C1 segment of cervical spinal cord (tissue), 14 donors: ENCODE measurements around the gene C5orf52.
A peak's percentile ranks its signal among the peaks of the same experiment; 100 is the strongest.
"Not testable (repeated sequence)": the region's sequence is repeated elsewhere in the genome, so short reads cannot be mapped to it uniquely, and the experiment has no call there.

Experiments
- DNase-seq, 14 donors: peaks; one replicate each; lab custom pipeline; 2025; lab: John Stamatoyannopoulos, UW

The C5orf52 gene

DNA sequence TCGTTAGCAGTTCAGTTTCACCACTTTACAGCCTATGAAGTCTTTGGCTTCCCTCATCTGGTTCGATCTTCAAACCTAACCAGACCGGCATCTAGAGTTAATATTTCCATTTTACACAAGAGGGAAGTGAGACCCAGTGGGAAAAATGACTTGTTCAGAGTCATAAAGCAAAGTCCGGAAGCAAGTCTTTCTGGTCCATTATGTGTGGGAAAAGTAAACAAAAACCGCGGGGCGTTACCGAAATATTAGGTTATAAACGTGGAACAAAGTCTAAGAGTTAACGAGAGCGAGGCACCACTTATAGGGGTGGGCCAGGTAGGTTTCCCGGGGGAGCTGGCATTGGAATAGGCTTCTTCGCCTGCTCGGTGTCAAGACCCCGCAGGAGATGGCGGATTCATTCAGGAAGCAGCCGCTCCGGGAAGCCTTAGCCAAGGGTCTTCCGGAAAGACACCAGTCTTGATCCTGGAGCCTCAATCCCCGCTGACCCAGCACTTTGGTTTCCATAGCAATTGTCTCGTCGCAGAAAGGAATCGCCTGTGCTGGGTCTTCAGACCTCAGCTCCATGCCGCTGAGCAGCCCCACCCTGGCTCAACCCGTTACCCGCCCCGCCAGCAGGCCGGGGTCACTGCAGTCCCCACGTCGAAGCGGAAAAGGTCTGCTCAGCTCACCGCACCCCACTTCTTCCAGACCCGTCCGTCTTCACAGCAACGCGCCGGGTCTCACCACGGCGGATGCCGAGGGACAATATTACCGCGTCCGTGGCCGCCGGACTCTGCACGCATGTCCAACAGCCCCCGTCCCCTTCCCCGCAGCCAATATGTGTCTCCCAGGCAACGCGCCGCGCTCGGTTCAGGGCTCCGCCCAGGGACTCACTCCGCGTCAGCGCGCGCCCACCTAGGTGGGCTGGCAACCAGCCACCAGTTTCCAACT lies at the start of gene C5orf52:
C5orf52 (plus strand) TSS at position 872 of the 930 bp plus-strand sequence. CDS start 82 bp downstream, outside the sequence.
- peak in 2 of 14 donors; percentile 15 to 29 for DNase-seq

DNA sequence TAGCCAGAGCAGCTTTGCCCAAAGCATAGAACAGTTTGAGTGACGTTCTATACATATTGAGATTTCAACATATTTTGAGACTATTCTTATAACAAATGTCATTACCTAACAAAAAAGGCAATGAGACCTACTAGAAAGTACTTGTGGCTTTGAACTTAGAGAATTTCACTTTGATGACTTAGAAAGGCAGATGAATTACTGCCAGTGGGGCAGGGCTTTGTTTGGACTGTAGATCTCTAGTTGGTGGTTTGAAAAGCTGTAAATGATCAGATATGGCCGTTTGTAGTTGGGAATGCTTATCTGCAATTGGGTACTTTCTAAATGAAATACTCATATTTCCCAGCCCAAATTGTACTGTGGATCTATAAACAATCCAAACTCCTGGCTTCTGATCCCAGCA lies 47.2 kb upstream of the C5orf52 start:
- DNase-seq, result no peak

DNA sequence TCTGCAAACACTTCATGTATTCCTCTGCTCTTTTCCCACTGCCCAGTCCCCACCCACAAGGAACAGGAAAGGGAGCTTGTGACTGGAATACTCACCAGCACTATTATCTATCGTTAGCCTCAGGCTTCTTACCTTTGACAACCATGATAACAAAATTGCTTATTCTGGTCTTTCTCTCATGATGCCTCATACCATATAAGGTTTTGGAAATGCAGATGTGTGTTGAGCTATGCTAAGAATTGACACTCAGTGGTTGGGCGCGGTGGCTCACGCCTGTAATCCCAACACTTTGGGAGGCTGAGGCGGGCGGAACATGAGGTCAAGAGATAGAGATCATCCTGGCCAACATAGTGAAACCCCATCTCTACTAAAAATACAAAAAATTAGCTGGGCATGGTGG lies 44.5 kb upstream of the C5orf52 start:
- DNase-seq, result no peak

DNA sequence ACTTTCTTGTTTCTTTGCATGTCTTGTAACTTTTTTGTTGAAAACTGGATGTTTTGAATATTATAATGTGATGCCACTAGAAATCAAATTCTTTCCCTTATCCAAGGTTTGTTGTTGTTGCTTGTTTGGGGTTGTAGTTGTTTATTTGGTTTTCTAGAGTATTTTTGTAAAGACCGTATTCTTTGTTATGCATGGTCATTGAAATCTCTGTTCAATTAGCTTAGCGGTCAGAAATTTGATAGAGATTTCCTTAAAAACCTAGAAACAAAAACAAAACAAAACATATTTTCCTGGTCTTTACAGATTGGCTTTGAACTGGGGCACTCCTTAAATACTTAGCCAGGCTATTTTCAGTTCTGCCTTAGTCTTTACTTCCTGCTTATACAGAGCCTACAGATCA lies 41.0 kb upstream of the C5orf52 start:
- no peak for DNase-seq

DNA sequence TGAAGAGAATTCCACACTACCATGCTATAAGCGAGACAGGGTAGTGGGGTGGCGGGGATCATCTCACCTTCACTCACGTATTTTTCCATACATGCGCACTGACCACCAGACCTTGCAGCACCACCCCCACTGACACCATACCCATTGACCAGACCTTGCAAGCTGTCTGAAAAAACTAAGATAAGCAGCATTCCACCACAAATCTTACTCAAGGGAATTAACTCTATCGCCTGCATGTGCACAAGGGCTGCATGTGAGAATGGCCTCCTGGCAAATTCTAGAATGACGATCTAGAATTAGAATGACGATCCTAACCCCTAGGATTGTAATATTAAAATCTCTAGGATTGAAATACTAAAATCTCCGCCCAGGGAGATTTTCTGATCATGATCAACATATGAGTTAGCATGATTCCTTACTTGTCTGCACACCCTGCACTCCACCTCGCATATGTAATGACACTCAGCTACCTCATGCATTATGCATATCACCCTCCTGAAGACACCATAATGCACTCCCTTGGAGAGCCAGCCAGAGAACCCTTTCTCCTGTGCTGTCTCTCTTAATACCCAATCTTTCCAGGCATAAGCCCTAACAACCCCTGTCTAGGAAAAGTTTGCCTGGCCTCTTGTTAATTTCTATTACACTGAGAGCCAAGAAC lies 30.8 kb upstream of the C5orf52 start:
- no peak for DNase-seq

DNA sequence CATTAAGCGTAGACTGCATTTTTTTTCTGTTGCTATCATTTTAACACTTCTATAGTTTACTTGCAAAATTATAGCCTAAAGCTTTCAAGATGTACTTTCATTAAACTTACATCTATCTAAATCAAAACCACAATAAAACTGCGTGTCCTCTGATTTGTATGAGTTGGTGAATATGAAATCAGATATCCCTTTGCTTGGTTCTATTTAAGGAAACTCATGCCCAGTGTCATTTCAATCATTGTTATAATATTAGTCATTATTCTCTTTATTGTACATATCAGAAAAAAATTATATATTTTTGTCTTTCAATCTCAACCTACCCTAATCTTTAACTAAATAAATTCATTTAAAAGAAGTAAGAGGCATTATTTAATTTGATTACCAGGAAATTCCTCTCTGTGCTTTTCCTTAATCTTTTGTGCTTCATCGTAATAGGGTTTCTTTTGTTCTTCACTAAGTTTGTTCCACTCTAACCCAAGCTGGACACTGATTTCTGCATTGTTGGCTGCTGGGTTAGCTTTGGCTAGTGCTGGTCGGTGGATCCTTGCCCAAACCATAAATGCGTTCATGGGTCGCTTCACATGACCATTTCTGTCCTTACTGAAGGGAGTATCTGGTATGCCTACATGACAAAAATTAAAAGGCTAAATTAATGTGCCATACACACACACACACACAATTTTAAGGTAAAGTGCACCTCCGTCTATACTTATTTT lies 22.9 kb upstream of the C5orf52 start:
- no peak for DNase-seq

DNA sequence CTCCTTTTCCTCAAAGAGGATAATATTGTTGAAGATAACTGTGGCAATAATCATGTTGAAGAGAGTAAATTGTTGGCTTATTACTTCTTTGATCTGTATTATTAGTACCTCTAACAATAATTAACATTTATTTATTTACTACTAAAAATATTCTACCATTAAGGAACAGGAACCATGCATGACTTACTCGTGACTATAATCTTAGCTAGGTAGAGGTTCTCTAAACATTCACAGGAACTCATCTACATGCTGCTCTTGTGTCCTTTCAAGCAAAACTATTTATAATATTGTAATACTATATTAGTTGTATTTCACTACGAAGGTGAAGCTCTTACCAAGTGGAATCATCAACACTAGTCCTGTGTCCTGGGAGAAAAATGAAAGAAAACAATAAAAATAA lies 22.2 kb upstream of the C5orf52 start:
- DNase-seq, result no peak

DNA sequence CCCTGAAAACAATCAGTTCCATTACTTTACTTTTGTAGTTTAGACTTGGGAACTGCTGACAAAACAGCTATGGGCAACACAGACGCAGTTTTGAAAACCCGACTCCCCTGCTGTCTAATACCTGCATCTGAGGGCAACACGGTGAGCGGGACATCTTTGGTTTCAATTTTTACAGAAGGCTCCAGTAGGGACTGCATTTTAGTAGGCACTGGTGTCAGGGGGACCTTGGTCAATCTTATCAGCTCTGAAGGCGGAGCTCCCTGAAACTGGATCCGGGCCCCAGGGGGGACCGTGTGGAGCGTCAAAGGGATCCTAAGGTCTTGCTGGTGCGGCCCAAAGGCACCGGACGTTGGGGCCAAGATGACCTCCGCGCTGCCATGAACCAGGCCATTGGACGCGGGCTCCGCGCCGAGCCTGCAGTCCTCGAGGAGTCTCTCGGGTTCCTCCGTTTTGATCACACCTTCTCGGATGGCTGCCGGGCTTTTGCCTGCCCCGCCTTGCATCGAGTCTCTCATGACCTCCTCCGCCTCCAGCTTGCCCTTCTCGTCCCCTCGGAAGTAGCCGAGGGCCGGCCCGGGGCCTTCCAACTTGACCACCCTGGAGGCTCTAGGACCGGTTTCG lies 20.2 kb upstream of the C5orf52 start:
- DNase-seq, result no peak

DNA sequence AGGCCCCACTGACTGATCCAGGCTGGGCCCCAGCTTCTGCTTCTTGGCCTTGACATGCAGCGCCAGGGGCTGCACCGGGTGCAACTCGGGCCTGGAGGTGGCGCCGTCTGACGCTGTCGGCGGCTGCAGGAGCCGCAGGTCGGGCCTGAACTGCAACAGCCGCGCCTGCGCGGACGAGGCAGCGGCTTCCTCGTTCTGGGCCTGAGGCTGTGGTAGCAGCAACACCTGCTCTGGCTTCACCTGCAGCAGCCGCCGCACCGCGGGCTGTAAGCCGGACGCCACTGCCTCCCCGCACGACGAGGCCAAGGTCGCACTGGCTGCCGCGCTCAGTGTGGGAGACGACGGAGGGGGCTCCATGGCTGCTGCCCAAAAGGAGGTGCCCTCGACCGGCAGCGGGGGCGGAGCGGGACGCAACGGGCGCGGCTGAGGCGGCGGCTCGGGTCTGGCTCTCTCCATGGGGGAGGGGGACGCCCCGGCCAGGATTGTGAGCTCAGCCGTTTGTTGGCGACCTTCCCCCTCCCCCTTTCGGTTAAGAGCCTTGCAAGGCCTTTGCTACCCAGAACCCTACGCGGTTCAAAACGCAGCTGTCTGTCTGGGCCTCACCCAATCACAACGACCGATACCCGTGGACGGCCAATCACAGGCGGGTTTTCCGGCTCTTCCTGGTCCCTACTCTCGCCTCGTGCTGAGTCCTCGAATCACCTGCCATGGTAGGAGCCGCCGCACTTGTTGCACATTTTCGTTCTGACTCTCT lies 19.5 kb upstream of the C5orf52 start:
- DNase-seq, result peak in 2 of 14 donors; percentile 15 to 16

DNA sequence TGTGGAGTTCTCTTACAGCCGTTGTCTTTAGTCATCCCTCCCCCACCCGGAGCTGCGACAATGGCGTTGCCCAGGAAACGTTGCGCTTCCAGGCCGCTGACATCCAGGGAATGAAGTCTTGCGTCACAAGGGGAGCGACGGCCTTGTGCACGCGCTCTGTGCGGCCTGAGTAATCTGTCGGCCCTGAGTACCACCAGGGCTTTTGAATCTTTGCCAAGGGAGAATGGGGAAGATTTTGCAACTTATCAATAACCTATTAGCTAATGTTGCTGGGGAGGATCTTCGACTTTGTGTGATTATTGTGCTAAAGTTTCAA lies 19.0 kb upstream of the C5orf52 start, which contains the start of gene SOX30:
SOX30 (minus strand) TSS at position 62 of the 316 bp plus-strand sequence. CDS start 360 bp downstream, outside the sequence.
- no peak for DNase-seq

DNA sequence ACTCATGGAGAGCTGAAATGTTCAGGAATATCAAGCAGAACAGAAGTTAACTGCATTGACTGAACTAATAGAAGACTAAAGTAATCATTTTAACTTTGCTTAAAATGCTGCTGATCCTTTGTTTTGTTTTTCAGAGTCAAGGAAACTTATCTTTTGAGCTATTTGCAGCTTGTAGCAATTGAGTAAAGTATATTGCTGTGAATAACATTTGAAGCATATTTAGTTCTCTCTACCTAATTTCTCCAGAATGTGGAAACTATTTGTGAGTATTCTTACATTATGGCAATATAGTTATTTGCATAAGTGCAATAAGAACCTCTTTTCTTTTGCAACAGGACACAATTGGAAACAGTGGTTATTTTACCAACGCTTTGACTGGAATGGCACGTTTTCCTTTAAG lies 13.8 kb upstream of the C5orf52 start:
- no peak for DNase-seq

DNA sequence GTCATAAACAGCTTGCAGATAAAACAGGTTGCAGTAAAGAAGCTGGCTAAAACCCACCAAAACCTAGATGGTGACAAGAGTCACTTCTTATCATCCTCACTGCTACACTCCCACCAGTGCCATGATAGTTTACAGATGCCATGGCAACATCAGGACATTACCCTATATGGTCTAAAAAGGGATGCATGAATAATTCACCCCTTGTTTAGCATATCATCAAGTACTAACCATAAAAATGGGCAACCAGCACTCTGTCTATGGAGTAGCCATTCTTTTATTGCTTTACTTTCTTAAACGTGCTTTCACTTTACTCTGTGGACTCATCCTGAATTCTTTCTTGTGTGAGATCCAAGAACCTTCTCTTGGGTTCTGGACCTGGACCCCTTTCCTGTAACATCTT lies 12.4 kb upstream of the C5orf52 start:
- DNase-seq, result no peak

DNA sequence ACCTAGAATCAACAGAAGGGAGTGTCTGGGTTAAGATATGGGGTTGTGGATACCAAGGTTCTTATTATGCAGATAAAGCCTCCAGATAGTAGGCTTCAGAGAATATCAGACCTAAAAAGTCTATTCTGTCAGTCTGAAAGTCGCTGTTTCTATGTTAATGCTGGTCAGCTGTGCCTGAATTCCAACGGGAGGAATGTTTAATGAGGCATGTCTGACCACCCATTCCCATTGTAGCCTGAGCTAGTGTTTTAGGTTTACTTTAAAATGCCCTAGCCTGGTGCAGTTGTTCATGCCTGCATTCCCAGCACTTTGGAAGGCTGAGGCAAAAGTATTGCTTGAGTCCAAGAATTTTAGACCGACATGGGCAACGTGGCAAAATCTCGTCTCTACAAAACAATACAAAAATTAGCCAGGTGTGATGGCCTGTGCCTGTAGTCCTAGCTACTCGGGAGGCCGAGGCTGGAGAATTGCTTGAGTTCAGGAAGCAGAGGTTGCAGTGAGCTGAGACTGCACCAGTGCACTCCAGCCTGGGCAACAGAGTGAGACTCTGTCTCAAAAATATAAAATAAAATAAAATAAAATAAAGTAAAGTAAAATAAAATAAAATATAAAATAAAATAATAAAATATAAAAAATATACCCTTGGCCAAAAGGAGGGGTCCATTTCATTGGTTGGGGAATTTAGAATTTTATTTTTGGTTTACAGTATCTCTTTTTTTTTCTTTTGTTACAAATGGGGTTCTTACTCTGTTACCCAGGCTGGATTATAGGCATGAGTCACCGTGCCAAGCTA lies 11.3 kb upstream of the C5orf52 start:
- no peak for DNase-seq

DNA sequence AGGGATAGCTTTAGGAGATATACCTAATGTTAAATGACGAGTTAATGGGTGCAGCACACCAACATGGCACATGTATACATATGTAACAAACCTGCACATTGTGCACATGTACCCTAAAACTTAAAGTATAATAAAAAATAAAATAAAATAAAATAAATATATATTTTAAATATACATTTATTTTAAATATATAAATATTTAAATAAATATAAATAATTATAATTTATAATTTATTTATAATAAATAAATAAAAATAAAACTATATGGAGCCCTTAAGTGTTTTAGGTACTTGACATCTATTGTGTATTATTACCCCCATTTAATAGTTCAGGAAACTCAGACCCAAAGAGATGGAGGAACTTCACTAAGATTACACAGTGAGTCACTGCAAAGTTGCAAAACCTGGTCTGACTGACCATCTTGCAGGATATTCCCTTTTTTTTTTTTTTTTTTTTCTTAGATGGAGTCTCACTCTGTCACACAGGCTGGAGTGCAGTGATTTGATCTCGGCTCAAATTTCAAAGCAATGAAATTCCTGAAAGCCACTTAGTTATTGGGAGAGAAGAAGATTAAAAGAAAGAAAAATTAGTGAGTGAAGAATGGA lies 5.8 kb upstream of the C5orf52 start:
- DNase-seq, result no peak

DNA sequence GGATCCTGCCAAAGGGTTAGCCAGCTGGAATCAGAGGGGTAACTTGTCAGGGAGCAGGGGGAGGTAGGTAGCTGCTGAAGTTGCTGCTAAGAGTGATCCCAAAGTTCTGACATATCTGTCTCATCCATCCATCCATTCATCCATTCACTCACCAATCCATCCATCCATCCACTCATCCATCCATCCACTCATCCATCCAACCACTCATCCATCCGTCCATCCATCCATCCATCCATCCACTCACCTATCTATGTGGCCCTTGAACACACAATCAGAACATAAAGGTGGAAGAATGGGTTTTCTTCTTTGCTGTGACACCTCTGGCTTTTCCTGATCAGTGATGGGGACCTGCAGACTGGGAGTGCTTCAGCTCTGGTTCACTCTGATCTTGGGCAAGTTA lies 3.0 kb upstream of the C5orf52 start:
- no peak for DNase-seq

DNA sequence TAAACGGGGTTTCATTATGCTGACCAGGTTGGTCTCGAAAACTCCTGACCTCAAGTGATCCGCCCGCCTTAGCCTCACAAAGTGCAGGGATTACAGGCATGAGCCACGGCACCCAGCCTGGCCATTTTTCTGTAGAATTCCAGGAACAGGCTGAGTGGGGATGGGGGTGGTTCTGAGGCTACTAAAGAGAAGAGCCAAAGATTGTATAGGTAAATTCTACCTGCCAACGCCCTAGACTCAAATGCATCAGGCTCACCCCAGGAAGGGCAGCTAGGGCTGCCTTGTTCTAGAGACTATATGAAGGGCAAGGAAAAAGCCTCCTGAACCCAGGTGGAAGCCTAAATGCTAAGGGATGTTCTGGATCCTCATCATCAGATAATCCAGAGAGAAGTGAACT lies 1.6 kb upstream of the C5orf52 start:
- no peak for DNase-seq

DNA sequence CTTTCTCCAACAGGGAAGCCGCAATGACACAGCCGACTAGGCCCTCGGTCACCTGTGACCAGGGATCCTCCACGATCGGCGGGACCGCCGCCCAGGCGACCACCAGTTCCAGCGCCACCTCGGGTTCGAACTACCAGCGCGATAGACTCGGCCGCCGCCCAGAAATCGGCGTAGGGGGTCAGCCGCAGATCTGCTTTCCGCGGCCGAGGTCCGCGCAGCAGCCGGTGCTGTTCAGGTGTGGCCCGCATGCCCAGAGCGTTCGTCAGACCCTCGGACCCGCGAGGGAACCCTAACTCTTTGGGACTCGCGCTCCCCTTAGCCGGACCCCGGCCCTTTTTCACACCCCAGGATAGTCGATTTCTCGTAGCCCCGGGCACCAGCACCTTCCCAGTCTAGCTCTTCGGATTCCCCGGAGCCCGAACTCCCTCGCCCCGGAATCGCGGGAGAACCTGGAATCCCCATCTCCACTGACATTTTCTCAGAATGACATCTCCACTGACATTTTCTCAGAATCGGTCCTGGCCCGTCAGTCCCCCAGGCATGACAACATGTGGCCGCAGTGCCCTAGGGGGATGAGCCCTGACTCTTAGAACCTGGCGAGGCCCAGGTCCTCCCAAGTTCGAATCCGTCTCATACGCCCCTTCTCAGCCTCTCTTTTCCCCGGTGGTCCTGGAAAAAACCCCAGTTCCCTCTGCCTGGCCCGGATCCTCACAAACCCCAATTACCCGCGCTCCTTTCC lies 428 bp downstream of the C5orf52 start:
- no peak for DNase-seq

DNA sequence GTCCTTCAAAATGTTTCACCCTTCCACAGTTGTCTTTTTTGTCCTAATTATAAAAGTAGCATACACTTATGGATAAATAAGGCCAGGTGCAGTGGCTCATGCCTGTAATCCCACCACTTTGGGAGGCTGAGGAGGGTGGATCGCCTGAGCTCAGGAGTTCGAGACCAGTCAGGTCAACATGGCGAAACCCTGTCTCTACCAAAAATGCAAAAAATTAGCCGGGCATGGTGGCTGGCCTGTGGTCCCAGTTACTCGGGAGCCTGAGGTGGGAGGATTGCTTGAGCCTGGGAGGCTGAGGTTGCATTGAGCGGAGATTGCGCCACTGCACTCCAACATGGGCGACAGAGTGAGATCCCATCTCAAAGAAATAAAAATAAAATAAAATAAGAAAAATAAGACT lies 1.6 kb downstream of the C5orf52 start:
- DNase-seq, result no peak

DNA sequence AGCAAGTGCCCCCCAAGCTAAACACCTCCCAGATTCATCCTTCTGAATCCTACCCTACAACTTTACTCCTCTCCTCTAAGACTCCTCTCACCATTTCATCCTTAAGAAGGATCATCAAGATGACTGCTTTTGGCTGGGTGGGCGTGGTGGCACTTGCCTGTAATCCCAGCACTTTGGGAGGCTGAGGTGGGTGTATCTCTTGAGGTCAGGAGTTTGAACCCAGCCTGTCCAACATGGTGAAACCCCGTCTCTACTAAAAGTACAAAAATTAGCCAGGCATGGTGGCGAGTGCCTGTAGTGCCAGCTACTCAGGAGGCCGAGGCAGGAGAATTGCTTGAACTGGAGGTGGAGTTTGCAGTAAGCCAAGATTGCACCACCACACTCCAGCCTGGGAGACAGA lies 3.0 kb downstream of the C5orf52 start:
- not testable (repeated sequence) for DNase-seq
